Suprapubic skin (tissue), 4 donors: ENCODE data around the gene RAET1E. TPM values are rescaled to one million over a fixed set of nuclear protein-coding genes. Genes with fewer than 3 reads are reported as not detected.
"Not testable (repeated sequence)": the region's sequence is repeated elsewhere in the genome, so short reads cannot be mapped to it uniquely, and the experiment has no call there.

Experiments used
- DNase-seq, 2 donors: peaks; one replicate each; pipeline ENCODE4 v3.0.0-alpha.2; 2019; ENCODE audit warnings: low spot score in 2 of 2
- H3K27ac ChIP-seq: fragments of 200-600 bp; sonication (generic); one replicate; pipeline ENCODE4 v1.5.1; 2019
- H3K27me3 ChIP-seq: fragments of 200-600 bp; sonication (generic); one replicate; pipeline ENCODE4 v1.5.1; 2019
- H3K36me3 ChIP-seq: fragments of 200-600 bp; sonication (generic); one replicate; pipeline ENCODE4 v1.5.1; 2019
- H3K4me1 ChIP-seq: fragments of 200-600 bp; sonication (generic); one replicate; pipeline ENCODE4 v1.5.1; 2019
- H3K4me3 ChIP-seq: fragments of 200-600 bp; sonication (generic); one replicate; pipeline ENCODE4 v1.5.1; 2019; ENCODE audit warnings: mild to moderate bottlenecking
- H3K9me3 ChIP-seq: fragments of 200-600 bp; sonication (generic); one replicate; pipeline ENCODE4 v1.5.1; 2019
- CTCF ChIP-seq, 2 donors: fragments of 200-600 bp in 1 of 2; fragments of 450-650 bp in 1 of 2; sonication (generic) in 1 of 2; IDR thresholded peaks; one replicate each; pipeline ENCODE4 v1.5.1; 2016 to 2019; ENCODE audit warnings: antibody characterized with exemption in 2 of 2, mild to moderate bottlenecking in 1 of 2, moderate library complexity in 1 of 2
- EP300 ChIP-seq: sonication (generic); formaldehyde crosslinking; IDR thresholded peaks from one replicate; pipeline ENCODE4 v1.6.1; 2017; ENCODE audit warnings: antibody characterized with exemption
- POLR2A ChIP-seq, 2 donors: fragments of 450-650 bp; IDR thresholded peaks; one replicate each; pipeline ENCODE4 v1.6.1; 2017; ENCODE audit warnings: antibody characterized with exemption in 2 of 2, mild to moderate bottlenecking in 2 of 2, moderate library complexity in 2 of 2
- POLR2AphosphoS5 ChIP-seq, 3 donors: sonication (generic); formaldehyde crosslinking; IDR thresholded peaks; one replicate each; pipeline ENCODE4 v1.6.1; 2017; ENCODE audit warnings: antibody characterized with exemption in 3 of 3
- WGBS: methylation state at CpG from one replicate; pipeline ENCODE4 v1.1.5; 2018; 5-methylcytosine and 5-hydroxymethylcytosine counted together
- total RNA-seq, 4 donors: library from RNA; depleted of rRNA; stranded (reverse); fragments of >200 nt; gene quantifications; one replicate each; pipeline ENCODE4 v1.1.0, GENCODE V29; 2016

The RAET1E gene
- total RNA-seq, 4 donors from 2014 or later = 14.4 to 46.8 (median 22.8) TPM

GRCh38 chr6:149863698-149864577 is 34.0 kb downstream of the RAET1E start, which contains the start of gene LRP11:
Gene LRP11, minus strand, starts transcription at chr6:149864359. Its CDS starts 339 bp downstream, at chr6:149864020.
- peak in 1 of 2 donors; percentile 8 for TF ChIP-seq POLR2A (IDR thresholded peaks at IDR 0.05)
- no peak for TF ChIP-seq EP300
- H3K27me3 ChIP-seq = no peaks in the 10 kb centered on the region
- H3K36me3 ChIP-seq = no peaks in the 10 kb centered on the region
- H3K4me1 ChIP-seq = peaks cover 46% of the 10 kb centered on the region
- peak; percentile 91 to 93 for DNase-seq
- 0% methylated on average over 29 of the region's 110 CpGs for WGBS
- peak within 1 kb of the TSS; percentile 96 for H3K27ac ChIP-seq
- H3K4me3 ChIP-seq = peak within 1 kb of the TSS; percentile 75
- H3K9me3 ChIP-seq = no peaks in the 10 kb centered on the region

GRCh38 chr6:149862922-149863697 is 34.8 kb downstream of the RAET1E start:
- Histone ChIP-seq H3K27ac (peak overlapping the region; percentile 96), H3K4me3 (peak overlapping the region; percentile 75), H3K4me1 (peaks cover 48% of the 10 kb centered on the region), H3K36me3 (no peaks in the 10 kb centered on the region), H3K27me3 (no peaks in the 10 kb centered on the region), H3K9me3 (no peaks in the 10 kb centered on the region)
- DNase-seq = peak; percentile 82 to 87
- TF ChIP-seq POLR2A (IDR thresholded peaks at IDR 0.05) (peak in 1 of 2 donors; percentile 18), EP300 (no peak), POLR2AphosphoS5 (IDR thresholded peaks at IDR 0.05) (no peak), CTCF (IDR thresholded peaks at IDR 0.05) (no peak)
- WGBS = under 1% methylated on average over 35 of the region's 69 CpGs

- H3K27ac ChIP-seq = peak overlapping the region; percentile 96
- H3K4me1 ChIP-seq = peaks cover 52% of the 10 kb centered on the region
- 95% methylated on average over 12 of the region's 12 CpGs for WGBS
- not testable (repeated sequence) for H3K27me3 ChIP-seq, H3K36me3 ChIP-seq, H3K9me3 ChIP-seq, DNase-seq
- H3K4me3 ChIP-seq = peak overlapping the region; percentile 75
These were observed 35.5 kb downstream of the RAET1E start for GRCh38 chr6:149862424-149862738.

DNA sequence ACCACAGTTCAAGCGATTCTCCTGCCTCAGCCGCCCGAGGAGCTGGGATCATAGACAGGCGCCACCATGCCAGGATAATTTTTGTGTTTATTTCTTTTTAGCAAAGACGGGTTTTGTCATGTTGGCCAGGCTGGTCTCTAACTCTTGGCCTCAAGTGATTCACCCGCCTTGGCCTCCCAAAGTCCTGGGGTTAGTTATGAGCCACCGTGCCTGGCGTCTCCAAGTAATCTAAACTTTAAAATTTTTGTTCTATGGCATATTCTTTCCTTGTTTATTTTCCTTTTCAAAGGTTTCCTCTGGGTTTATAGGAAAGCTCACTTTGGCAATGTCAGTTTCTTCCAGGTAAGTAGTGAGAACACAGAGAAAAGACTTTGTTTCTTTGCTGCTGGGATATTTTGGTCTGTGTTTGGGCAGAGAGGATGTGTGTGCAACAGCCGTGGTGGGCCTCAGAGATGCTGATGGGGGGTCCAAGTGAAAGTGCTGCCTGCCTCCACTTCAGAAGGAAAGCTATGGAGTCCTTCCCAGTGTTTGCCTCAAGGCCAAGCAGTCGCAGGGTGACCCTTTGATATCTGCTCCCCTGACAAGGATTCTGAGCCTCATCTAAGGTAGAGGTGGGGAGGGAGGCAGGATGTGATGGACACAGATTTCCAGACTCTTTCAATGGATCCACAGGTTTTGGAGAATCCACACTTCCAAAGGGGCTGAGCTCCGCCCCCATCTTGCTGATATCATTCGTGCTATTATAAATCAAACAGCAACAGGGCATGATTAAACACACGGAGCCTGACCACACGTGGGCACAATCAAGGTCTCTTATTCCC is 36.1 kb downstream of the RAET1E start:
- no peak for DNase-seq
- 80% methylated on average over 14 of the region's 14 CpGs for whole genome bisulfite sequencing
- H3K27ac ChIP-seq = no peak overlapping the region
- peak overlapping the region; percentile 75 for H3K4me3 ChIP-seq
- no peaks in the 10 kb centered on the region for H3K36me3 ChIP-seq
- H3K27me3 ChIP-seq = no peaks in the 10 kb centered on the region
- H3K4me1 ChIP-seq = peaks cover 53% of the 10 kb centered on the region
- TF ChIP-seq POLR2A (IDR thresholded peaks at IDR 0.05) (no peak), POLR2AphosphoS5 (IDR thresholded peaks at IDR 0.05) (no peak), EP300 (no peak), CTCF (IDR thresholded peaks at IDR 0.05) (no peak)
- no peaks in the 10 kb centered on the region for H3K9me3 ChIP-seq

- no peak overlapping the region for H3K27ac ChIP-seq
- peaks cover 59% of the 10 kb centered on the region for H3K4me1 ChIP-seq
- no peak overlapping the region for H3K4me3 ChIP-seq
- DNase-seq = no peak
- 85% methylated on average over 14 of the region's 14 CpGs for WGBS
- no peaks in the 10 kb centered on the region for H3K36me3 ChIP-seq
- TF ChIP-seq EP300 (no peak), POLR2AphosphoS5 (IDR thresholded peaks at IDR 0.05) (no peak), POLR2A (IDR thresholded peaks at IDR 0.05) (no peak), CTCF (IDR thresholded peaks at IDR 0.05) (no peak)
- H3K27me3 ChIP-seq = no peaks in the 10 kb centered on the region
- no peaks in the 10 kb centered on the region for H3K9me3 ChIP-seq
These were observed 36.9 kb downstream of the RAET1E start for GRCh38 chr6:149860834-149861602.
